ENCODE data around the gene GAS7. TPM values are rescaled to one million over a fixed set of nuclear protein-coding genes. Genes with fewer than 3 reads are reported as not detected.

The GAS7 gene
- total and polyA plus RNA-seq, 2 of the 13 experiments (the other 11 are each of a cell fraction or from before 2014, with no cell fraction given), result 1.0 to 5.2 TPM

- no TSS peak for BruUV-seq (replicated peaks)
- Histone ChIP-seq H3K27ac (ENCODE audit: extremely low read length, insufficient read depth, low read length) (no peak overlapping the region), H3K27me3 (ENCODE audit: control insufficient read depth in 1 of 2, insufficient read depth in 2 of 2, low read length in 2 of 2) (peaks cover 0 to 24% of the 10 kb centered on the region in 2 experiments; a peak in 2 of 5 replicates), H2AFZ (ENCODE audit: low read length) (no peak overlapping the region), H3K9ac (ENCODE audit: insufficient read depth, low read depth, low read length) (no peak overlapping the region), H4K20me1 (ENCODE audit: insufficient read depth, low read length) (no peaks in the 10 kb centered on the region), H3K4me1 (ENCODE audit: insufficient read depth, low read length) (no peaks in the 10 kb centered on the region), H3K36me3 (replicated peaks in 1 of 2; ENCODE audit: control insufficient read depth in 1 of 2, insufficient read depth in 2 of 2, low read length in 2 of 2) (no peaks in the 10 kb centered on the region), H3K4me2 (ENCODE audit: low read depth, low read length) (no peak overlapping the region), H3K4me3 (replicated peaks in 1 of 3; ENCODE audit: insufficient read depth in 1 of 3, low read depth in 2 of 3, low read length in 3 of 3) (no peak overlapping the region), H3K9me3 (ENCODE audit: low read length) (no peaks in the 10 kb centered on the region), H3K79me2 (ENCODE audit: insufficient read depth, low read length) (no peaks in the 10 kb centered on the region)
- ChIA-PET CTCF (ENCODE audit: low intra/inter-chr PET ratio, low total read pairs) (no interaction called here), POLR2A (no interaction called here)
- ATAC-seq (no peak), FAIRE-seq (no peak), DNase-seq (ENCODE audit: low spot score) (no peak)
- WGBS (ENCODE audit: low lambda C conversion rate), result 52% methylated on average over 6 of the region's 6 CpGs
- intact Hi-C loops (cut with micrococcal nuclease; ENCODE audit: unreplicated experiment), result no loop called here
- 0 out of 2 replicates have a peak, but pooled peaks have one; percentile 7 for TF ChIP-seq CREB1 (IDR thresholded peaks at IDR 0.05)
- no peak for TF ChIP-seq CREB1 (CRISPR knock-in tag; IDR thresholded peaks at IDR 0.05)
- TF ChIP-seq ELF3 (CRISPR knock-in tag; IDR thresholded peaks at IDR 0.05), result no peak
- in situ Hi-C loops (cut with HindIII; ENCODE audit: extremely low pct_ligation_motif_present, low pct_unique_long_range_greater_than_20kb), result no loop called here
Measured at GRCh38 chr17:10172778-10173177, 25.6 kb downstream of the GAS7 start.

GRCh38 chr17:10172241-10172741 is 26.1 kb downstream of the GAS7 start:
- ATAC-seq (no peak), DNase-seq (ENCODE audit: low spot score) (no peak), FAIRE-seq (no peak)
- intact Hi-C loops (cut with micrococcal nuclease; ENCODE audit: unreplicated experiment), result no loop called here
- no peak overlapping the region for H3K27ac ChIP-seq (ENCODE audit: extremely low read length, insufficient read depth, low read length)
- ChIA-PET POLR2A (no interaction called here), CTCF (ENCODE audit: low intra/inter-chr PET ratio, low total read pairs) (no interaction called here)
- H3K4me1 ChIP-seq (ENCODE audit: insufficient read depth, low read length), result no peaks in the 10 kb centered on the region
- H3K36me3 ChIP-seq (replicated peaks in 1 of 2; ENCODE audit: control insufficient read depth in 1 of 2, insufficient read depth in 2 of 2, low read length in 2 of 2), result no peaks in the 10 kb centered on the region
- no peak overlapping the region for H3K4me2 ChIP-seq (ENCODE audit: low read depth, low read length)
- H4K20me1 ChIP-seq (ENCODE audit: insufficient read depth, low read length), result no peaks in the 10 kb centered on the region
- whole genome bisulfite sequencing (ENCODE audit: low lambda C conversion rate), result 53% methylated on average over 3 of the region's 3 CpGs
- no peaks in the 10 kb centered on the region for H3K79me2 ChIP-seq (ENCODE audit: insufficient read depth, low read length)
- no peaks in the 10 kb centered on the region for H3K9me3 ChIP-seq (ENCODE audit: low read length)
- in situ Hi-C loops (cut with HindIII; ENCODE audit: extremely low pct_ligation_motif_present, low pct_unique_long_range_greater_than_20kb), result no loop called here
- peaks cover 0 to 24% of the 10 kb centered on the region in 2 experiments; a peak in 2 of 5 replicates for H3K27me3 ChIP-seq (ENCODE audit: control insufficient read depth in 1 of 2, insufficient read depth in 2 of 2, low read length in 2 of 2)
- no peak overlapping the region for H3K9ac ChIP-seq (ENCODE audit: insufficient read depth, low read depth, low read length)
- H3K4me3 ChIP-seq (replicated peaks in 1 of 3; ENCODE audit: insufficient read depth in 1 of 3, low read depth in 2 of 3, low read length in 3 of 3), result no peak overlapping the region
- no peak overlapping the region for H2AFZ ChIP-seq (ENCODE audit: low read length)
- no TSS peak for BruUV-seq (replicated peaks)
- TF ChIP-seq MAX (IDR thresholded peaks at IDR 0.05) (no peak), ZFP36L2 (CRISPR knock-in tag; IDR thresholded peaks at IDR 0.05) (no peak), JUNB (CRISPR knock-in tag; IDR thresholded peaks at IDR 0.05; ENCODE audit: borderline replicate concordance) (no peak), SIX4 (CRISPR knock-in tag; IDR thresholded peaks at IDR 0.05) (no peak), NBN (conservative IDR thresholded peaks at IDR 0.05) (no peak), USF2 (IDR thresholded peaks at IDR 0.05; ENCODE audit: low read depth, low read length) (no peak), USF2 (CRISPR knock-in tag; IDR thresholded peaks at IDR 0.05; ENCODE audit: borderline replicate concordance) (no peak), ZNF337 (CRISPR knock-in tag; IDR thresholded peaks at IDR 0.05; ENCODE audit: borderline replicate concordance, low read depth) (no peak), CHD2 (IDR thresholded peaks at IDR 0.05; ENCODE audit: low read depth, low read length) (no peak), BHLHE40 (IDR thresholded peaks at IDR 0.05; ENCODE audit: low read length) (no peak), ATF4 (CRISPR knock-in tag; IDR thresholded peaks at IDR 0.05) (no peak), RBAK (CRISPR knock-in tag; IDR thresholded peaks at IDR 0.05) (no peak)
- TF ChIP-seq, protein P1, sequence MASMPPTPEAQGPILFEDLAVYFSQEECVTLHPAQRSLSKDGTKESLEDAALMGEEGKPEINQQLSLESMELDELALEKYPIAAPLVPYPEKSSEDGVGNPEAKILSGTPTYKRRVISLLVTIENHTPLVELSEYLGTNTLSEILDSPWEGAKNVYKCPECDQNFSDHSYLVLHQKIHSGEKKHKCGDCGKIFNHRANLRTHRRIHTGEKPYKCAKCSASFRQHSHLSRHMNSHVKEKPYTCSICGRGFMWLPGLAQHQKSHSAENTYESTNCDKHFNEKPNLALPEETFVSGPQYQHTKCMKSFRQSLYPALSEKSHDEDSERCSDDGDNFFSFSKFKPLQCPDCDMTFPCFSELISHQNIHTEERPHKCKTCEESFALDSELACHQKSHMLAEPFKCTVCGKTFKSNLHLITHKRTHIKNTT (CRISPR knock-in tag; IDR thresholded peaks at IDR 0.05), result no peak
